B cell (primary cell): ENCODE results near the gene NCOA1. TPM values are rescaled to one million over a fixed set of nuclear protein-coding genes. Genes with fewer than 3 reads are reported as not detected.
A peak's percentile ranks its signal among the peaks of the same experiment; 100 is the strongest.

ENCODE experiments used
- ATAC-seq: fragments of 200-7000 bp; cut with Tn5 transposase; one replicate; pipeline ENCODE4 v1.10.0; 2021; ENCODE audit warnings: low read depth, mild to moderate bottlenecking, moderate number of reproducible peaks, moderate library complexity
- CTCF ChIA-PET: fragments of 350-600 bp; sonication (Branson Sonifier 250); formaldehyde crosslinking; loops from one replicate; lab custom pipeline; 2021; ENCODE audit warnings: antibody characterized with exemption, inconsistent platforms; lab: Charles Lee
- POLR2A ChIA-PET: fragments of 350-600 bp; sonication (Branson Sonifier 250); formaldehyde crosslinking; loops from one replicate; lab custom pipeline; 2021; ENCODE audit warnings: antibody characterized with exemption; lab: Charles Lee
- DNase-seq: peaks from one replicate; pipeline ENCODE4 v3.0.0; 2013
- H2AFZ ChIP-seq: 2 replicates; pipeline ENCODE4 v1.6.1; 2012; ENCODE audit warnings: mild to moderate bottlenecking, low read depth, low read length; ENCODE audit not compliant: insufficient read depth, poor library complexity, severe bottlenecking
- H3K27ac ChIP-seq, 2 donors: 1 replicate in 1 of 2; 2 replicates in 1 of 2; pipeline ENCODE4 v1.5.1; 2012 to 2013; ENCODE audit warnings: low read length in 2 of 2, mild to moderate bottlenecking in 2 of 2, moderate library complexity in 1 of 2
- H3K27me3 ChIP-seq, 4 experiments: fragments of 200-600 bp in 1 of 4; sonication (generic) in 1 of 4; replicated peaks in 1 of 4; 1 replicate in 2 of 4; 2 replicates in 2 of 4; pipeline versions ENCODE4 v1.6.1 to v1.7.0; 2013 to 2016; ENCODE audit warnings: low read length in 3 of 4, mild to moderate bottlenecking in 2 of 4, mixed read lengths in 1 of 4, moderate library complexity in 1 of 4; ENCODE audit not compliant: insufficient read depth in 4 of 4, control insufficient read depth in 3 of 4; ENCODE audit errors: control extremely low read depth in 1 of 4
- H3K36me3 ChIP-seq, 2 experiments: replicated peaks in 1 of 2; 1 replicate in 1 of 2; 2 replicates in 1 of 2; pipeline versions ENCODE4 v1.6.1 to v1.7.1; 2013; ENCODE audit warnings: low read length in 1 of 2; ENCODE audit not compliant: insufficient read depth in 2 of 2, control insufficient read depth in 1 of 2; ENCODE audit errors: control extremely low read depth in 1 of 2, extremely low read depth in 1 of 2
- H3K4me1 ChIP-seq, 2 donors: fragments of 200-600 bp in 1 of 2; sonication (generic) in 1 of 2; 1 replicate in 1 of 2; 2 replicates in 1 of 2; pipeline versions ENCODE4 v1.5.1 to v1.6.1; 2013 to 2017; ENCODE audit warnings: low read length in 2 of 2; ENCODE audit not compliant: control insufficient read depth in 2 of 2, insufficient read depth in 2 of 2
- H3K4me2 ChIP-seq: replicated peaks from 2 replicates; pipeline ENCODE3; 2012; ENCODE audit warnings: mild to moderate bottlenecking, low read depth, low read length; ENCODE audit not compliant: poor library complexity, severe bottlenecking
- H3K4me3 ChIP-seq, 5 experiments: fragments of 200-600 bp in 1 of 5; sonication (generic) in 1 of 5; 1 replicate in 3 of 5; 2 replicates in 2 of 5; pipeline versions ENCODE4 v1.5.1 to v1.7.0; 2011 to 2016; ENCODE audit warnings: low read length in 4 of 5, mild to moderate bottlenecking in 4 of 5, low read depth in 2 of 5, control low read depth in 1 of 5, moderate library complexity in 1 of 5; ENCODE audit not compliant: insufficient read depth in 1 of 5; ENCODE audit errors: control extremely low read depth in 1 of 5, extremely low read depth in 1 of 5
- H3K79me2 ChIP-seq: fragments of 200-600 bp; sonication (generic); one replicate; pipeline ENCODE4 v1.6.0; 2016; ENCODE audit warnings: low read length; ENCODE audit not compliant: control insufficient read depth, insufficient read depth
- H3K9ac ChIP-seq: fragments of 200-600 bp; sonication (generic); 2 replicates; pipeline ENCODE4 v1.6.1; 2017; ENCODE audit warnings: mild to moderate bottlenecking, low read length, moderate library complexity
- H3K9me3 ChIP-seq, 3 donors: one replicate each; pipeline versions ENCODE4 v1.6.1 to v1.7.1; 2013; ENCODE audit warnings: low read length in 2 of 3; ENCODE audit not compliant: control insufficient read depth in 2 of 3, insufficient read depth in 1 of 3; ENCODE audit errors: control extremely low read depth in 1 of 3
- H4K20me1 ChIP-seq: 2 replicates; pipeline ENCODE4 v1.6.0; 2012; ENCODE audit warnings: mild to moderate bottlenecking, low read length; ENCODE audit not compliant: insufficient read depth, control insufficient read depth, poor library complexity, severe bottlenecking
- H3K27ac Mint-ChIP-seq: one replicate; pipeline ENCODE4 v1.8.0; 2021; ENCODE audit warnings: mixed read lengths
- H3K27me3 Mint-ChIP-seq: one replicate; pipeline ENCODE4 v1.8.0; 2021; ENCODE audit warnings: mixed read lengths
- H3K4me1 Mint-ChIP-seq: one replicate; pipeline ENCODE4 v1.8.0; 2021; ENCODE audit warnings: mixed read lengths
- H3K4me3 Mint-ChIP-seq: one replicate; pipeline ENCODE4 v1.8.0; 2021; ENCODE audit warnings: mixed read lengths
- H3K9me3 Mint-ChIP-seq: one replicate; pipeline ENCODE4 v1.8.0; 2022; ENCODE audit warnings: mixed read lengths; ENCODE audit not compliant: insufficient read depth
- EZH2 ChIP-seq: IDR thresholded peaks from 2 replicates; pipeline ENCODE4 v1.6.1; 2012; ENCODE audit warnings: borderline replicate concordance, low read depth, mild to moderate bottlenecking, moderate library complexity, low read length; ENCODE audit not compliant: insufficient read depth, poor library complexity, severe bottlenecking
- WGBS: methylation state at CpG from one replicate; pipeline ENCODE4 v1.1.5; 2013; ENCODE audit warnings: missing lambda C conversion rate; ENCODE audit not compliant: insufficient coverage; 5-methylcytosine and 5-hydroxymethylcytosine counted together
- intact Hi-C: fragments of 100-400 bp; cut with micrococcal nuclease; formaldehyde crosslinking; loops from one replicate; pipeline ENCODE4 v1.10.0; 2022
- polyA plus RNA-seq: library from polyadenylated mRNA; depleted of rRNA; stranded (reverse); fragments of >200 nt; gene quantifications from 2 replicates; pipeline ENCODE4 v1.2.3, GENCODE V29; 2012
- total RNA-seq, 2 donors: library from RNA; stranded (reverse); fragments of 120-200 nt in 1 of 2; gene quantifications; 1 replicate in 1 of 2; 2 replicates in 1 of 2; pipeline versions ENCODE4 v1.2.3 to v1.2.4, GENCODE V29; 2013 to 2022
- TF ChIP-seq, protein P1 (sequence below): fragments of 200-600 bp; IDR thresholded peaks from one replicate; pipeline ENCODE4 v1.8.0; 2022; ENCODE audit warnings: antibody characterized with exemption, mild to moderate bottlenecking

Gene NCOA1
- total and polyA plus RNA-seq, 2 donors (not counting 1 experiment from before 2014, with no cell fraction given), result 11.6 to 49.1 TPM

DNA sequence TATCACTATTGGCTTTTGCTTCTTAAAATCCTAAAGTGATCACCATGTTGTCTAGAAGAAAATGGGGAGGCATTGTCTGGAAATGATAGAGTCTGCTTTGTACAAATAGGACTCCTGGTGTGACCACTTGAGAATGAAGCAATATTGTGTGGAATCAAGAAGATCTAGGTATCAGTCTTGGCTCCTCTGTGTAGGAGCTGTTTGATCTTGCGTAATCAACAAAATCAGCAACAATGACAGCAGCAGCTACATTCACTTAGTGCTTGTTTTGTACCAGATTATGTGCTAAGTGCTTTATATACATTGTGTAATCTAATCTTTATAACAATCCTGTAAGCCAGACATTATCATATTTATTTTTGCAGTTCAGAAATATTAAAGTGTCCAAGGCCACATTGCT lies 17.8 kb downstream of the NCOA1 start:
- peaks cover 90% of the 10 kb centered on the region for H3K79me2 ChIP-seq
- TF ChIP-seq, protein P1, sequence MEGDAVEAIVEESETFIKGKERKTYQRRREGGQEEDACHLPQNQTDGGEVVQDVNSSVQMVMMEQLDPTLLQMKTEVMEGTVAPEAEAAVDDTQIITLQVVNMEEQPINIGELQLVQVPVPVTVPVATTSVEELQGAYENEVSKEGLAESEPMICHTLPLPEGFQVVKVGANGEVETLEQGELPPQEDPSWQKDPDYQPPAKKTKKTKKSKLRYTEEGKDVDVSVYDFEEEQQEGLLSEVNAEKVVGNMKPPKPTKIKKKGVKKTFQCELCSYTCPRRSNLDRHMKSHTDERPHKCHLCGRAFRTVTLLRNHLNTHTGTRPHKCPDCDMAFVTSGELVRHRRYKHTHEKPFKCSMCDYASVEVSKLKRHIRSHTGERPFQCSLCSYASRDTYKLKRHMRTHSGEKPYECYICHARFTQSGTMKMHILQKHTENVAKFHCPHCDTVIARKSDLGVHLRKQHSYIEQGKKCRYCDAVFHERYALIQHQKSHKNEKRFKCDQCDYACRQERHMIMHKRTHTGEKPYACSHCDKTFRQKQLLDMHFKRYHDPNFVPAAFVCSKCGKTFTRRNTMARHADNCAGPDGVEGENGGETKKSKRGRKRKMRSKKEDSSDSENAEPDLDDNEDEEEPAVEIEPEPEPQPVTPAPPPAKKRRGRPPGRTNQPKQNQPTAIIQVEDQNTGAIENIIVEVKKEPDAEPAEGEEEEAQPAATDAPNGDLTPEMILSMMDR, result no peak
- no peak for TF ChIP-seq EZH2
- H3K27me3 ChIP-seq, result no peaks in the 10 kb centered on the region
- no peak overlapping the region for H2AFZ ChIP-seq
- ChIA-PET CTCF (no interaction called here), POLR2A (no interaction called here)
- H3K4me3 ChIP-seq, result no peak overlapping the region
- peaks cover 12 to 18% of the 10 kb centered on the region in 2 donors for H3K4me1 ChIP-seq
- H3K9ac ChIP-seq, result no peak overlapping the region
- no CpG with 5 or more reads among the region's 1 CpG for WGBS
- Mint-ChIP-seq H3K9me3 (no peaks in the 10 kb centered on the region), H3K4me1 (peaks cover 66% of the 10 kb centered on the region), H3K27ac (peak overlapping the region; percentile 22), H3K4me3 (peak overlapping the region; percentile 8), H3K27me3 (no peaks in the 10 kb centered on the region)
- intact Hi-C loops, result no loop called here
- no peaks in the 10 kb centered on the region for H3K36me3 ChIP-seq
- H4K20me1 ChIP-seq, result peaks cover 22% of the 10 kb centered on the region
- DNase-seq (no peak), ATAC-seq (no peak)
- H3K9me3 ChIP-seq, result no peaks in the 10 kb centered on the region
- no peak overlapping the region for H3K27ac ChIP-seq
- peak overlapping the region; percentile 23 for H3K4me2 ChIP-seq

DNA sequence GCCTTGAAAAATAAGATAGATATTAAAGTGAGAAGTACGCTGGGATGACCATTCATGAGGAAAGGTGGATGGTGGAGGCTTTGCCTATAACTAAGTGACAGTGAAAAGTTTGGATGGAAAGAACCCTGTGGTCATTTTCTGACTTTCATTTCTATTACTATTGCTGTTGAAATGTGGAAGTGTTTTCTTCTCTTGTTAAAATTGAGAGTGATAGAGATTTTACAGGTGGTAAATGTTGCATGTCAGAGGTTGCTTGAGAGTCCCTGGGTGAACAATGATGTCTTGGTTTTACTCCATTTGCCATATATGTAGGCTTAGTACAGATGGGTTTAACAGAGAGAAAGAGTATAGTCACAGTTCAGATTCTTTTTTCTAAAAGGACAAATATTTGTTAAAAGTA lies 18.4 kb downstream of the NCOA1 start:
- no peaks in the 10 kb centered on the region for H3K36me3 ChIP-seq
- ATAC-seq (peak; percentile 36), DNase-seq (peak; percentile 31)
- CTCF ChIA-PET, result no interaction called here
- POLR2A ChIA-PET, result no interaction called here
- intact Hi-C loops, result no loop called here
- no peak overlapping the region for H2AFZ ChIP-seq
- H4K20me1 ChIP-seq, result peaks cover 22% of the 10 kb centered on the region
- Mint-ChIP-seq H3K9me3 (no peaks in the 10 kb centered on the region), H3K4me1 (peaks cover 62% of the 10 kb centered on the region), H3K4me3 (peak overlapping the region; percentile 8), H3K27me3 (no peaks in the 10 kb centered on the region), H3K27ac (peak overlapping the region; percentile 71)
- WGBS, result 80% methylated on average over 1 of the region's 1 CpG
- peaks cover 89% of the 10 kb centered on the region for H3K79me2 ChIP-seq
- no peaks in the 10 kb centered on the region for H3K27me3 ChIP-seq
- peak overlapping the region in 1 of 2 donors; percentile 4 for H3K27ac ChIP-seq
- no peaks in the 10 kb centered on the region for H3K9me3 ChIP-seq
- no peak overlapping the region for H3K4me3 ChIP-seq
- H3K9ac ChIP-seq, result no peak overlapping the region
- TF ChIP-seq EZH2, result no peak
- TF ChIP-seq, protein P1, result no peak
- H3K4me2 ChIP-seq, result peak overlapping the region; percentile 23
- peaks cover 12 to 18% of the 10 kb centered on the region in 2 donors for H3K4me1 ChIP-seq
